ENCODE measurements around the gene EDIL3.
A peak's percentile ranks its signal among the peaks of the same experiment; 100 is the strongest.
"Not testable (repeated sequence)": the region's sequence is repeated elsewhere in the genome, so short reads cannot be mapped to it uniquely, and the experiment has no call there.

EDIL3 gene

DNA sequence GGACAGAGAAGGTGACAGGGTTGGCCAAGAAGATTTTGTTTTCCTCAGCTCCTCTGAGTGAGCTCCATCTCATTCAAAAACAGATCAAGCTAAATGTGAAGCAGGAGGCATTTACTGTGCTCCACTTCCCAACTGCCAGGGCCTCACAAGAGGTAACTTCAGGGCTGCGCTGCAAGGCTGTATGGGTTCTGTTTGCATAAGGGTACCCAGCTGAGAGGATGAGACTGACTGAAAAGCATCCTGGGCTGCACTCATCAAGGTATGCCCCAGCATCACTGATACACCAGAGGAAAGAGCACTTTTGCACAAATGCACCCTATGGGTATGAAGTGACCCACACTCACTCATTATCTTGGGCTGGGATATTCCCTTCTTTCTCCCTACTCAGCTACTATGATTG, 347.8 kb downstream of the EDIL3 start:
- DNase-seq = no peak

DNA sequence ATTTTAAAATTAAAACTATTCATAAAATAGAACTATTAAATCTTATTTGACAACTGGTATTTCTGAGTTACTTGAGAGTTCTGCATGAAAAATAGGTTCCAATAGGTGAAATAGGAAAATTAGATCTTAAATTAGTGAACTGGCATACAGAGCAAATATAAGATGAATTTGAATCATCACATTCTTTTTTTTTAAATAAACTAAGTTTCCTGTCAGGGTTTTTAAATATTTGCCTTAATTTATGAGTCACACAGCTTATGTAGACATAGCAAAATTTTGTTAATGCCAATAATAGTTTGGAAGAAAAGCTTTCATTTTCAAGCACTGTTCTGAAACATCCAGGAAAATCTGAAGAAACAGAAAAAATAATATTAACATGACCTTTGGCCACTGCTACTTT, 352.4 kb downstream of the EDIL3 start:
- DNase-seq = no peak

DNA sequence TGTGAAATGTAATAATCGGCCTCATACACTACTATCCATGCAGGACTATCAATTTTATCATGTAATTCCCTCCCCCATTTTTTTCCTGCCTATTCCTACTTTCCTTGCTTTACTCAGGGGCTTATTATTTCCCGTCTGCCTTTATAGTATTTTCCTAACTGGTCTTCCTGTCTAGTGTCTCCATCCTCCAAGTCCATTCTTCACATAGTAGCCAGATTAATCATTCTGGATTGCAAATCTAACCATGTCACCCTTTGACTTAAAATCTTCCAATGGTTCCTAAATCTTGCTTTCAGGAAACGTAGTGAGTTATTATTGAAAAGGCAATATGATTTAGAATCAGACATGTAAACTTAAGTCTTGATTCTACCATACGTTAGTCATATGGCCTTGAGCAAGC, 356.6 kb downstream of the EDIL3 start:
- no peak for DNase-seq

DNA sequence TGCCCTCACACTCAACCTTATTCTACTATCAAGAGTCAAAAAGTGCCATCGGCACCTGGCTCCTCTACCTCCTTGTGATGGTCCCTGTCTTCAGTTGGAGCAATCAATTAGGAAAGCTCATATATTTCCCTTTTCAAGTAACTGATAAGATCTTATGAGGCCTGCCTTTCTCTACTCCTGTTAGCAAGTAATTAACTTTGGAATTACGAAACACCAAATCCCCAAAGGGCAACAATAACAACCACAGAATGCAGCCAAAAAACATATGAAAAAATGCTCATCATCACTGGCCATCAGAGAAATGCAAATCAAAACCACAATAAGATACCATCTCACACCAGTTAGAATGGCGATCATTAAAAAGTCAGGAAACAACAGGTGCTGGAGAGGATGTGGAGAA, 366.2 kb downstream of the EDIL3 start:
- not testable (repeated sequence) for DNase-seq

DNA sequence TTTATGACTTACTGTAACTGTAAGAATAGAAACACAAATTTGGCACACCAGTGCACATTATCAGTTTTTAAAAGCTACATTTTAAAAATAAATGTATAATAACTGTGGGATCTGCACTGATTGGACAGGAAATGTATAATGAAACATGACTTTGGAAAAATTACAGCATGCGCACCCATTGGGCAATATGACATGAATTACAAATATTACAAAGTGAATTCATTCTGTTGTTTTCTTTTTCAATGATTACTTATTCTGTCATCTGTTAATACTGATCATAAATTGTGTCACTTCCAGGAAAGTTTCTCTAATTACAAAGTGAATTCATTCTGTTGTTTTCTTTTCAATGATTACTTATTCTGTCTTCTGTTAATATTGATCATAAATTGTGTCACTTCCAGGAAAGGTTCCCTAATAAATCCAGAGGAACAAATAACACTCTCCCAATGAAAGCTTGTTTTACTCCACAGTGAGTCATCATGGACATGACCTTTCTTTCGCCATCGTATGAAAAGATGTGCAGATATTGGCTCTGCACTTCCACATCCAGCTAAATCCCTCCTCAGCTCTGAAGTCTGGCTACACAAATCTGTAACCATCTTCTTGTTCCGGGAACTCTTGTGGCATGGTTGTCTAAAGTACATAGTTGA, 367.0 kb downstream of the EDIL3 start:
- no peak for DNase-seq

DNA sequence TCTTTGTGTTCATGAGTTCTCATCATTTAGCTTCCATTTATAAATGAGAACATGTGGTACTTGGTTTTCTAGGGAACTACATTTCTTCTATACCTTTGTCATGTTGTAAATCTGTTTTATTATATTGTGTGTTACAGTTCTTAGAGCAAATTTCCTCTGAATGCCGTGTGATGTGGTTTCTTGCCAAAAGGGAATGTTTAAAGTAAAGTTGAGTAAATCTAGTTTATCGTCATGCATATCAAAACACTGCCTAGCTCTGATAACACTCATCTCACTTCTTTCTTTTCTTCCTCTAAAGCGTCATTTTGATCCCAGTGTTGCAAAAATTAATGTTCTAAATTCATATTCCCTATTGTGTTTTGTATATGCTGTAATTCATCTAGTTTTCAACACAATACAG, 368.6 kb downstream of the EDIL3 start:
- no peak for DNase-seq

DNA sequence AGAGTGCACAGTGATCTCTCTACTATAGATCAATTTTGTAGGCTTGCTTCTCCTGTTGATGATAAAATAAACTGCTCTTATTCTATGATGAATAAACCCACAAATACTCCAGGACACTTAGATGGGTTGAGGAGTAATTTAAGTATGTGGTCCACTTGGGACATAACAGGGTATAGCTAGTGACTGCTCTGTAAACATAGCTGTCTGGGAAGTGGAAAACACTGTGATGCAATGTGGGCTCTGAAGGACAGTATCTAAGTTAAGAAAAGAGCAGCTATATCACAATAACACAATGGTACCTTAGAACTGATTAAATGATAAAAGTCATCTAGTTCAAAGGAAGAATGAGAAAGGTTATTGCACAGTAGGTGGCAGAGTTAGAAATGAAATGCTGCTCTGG, 369.7 kb downstream of the EDIL3 start:
- no peak for DNase-seq

DNA sequence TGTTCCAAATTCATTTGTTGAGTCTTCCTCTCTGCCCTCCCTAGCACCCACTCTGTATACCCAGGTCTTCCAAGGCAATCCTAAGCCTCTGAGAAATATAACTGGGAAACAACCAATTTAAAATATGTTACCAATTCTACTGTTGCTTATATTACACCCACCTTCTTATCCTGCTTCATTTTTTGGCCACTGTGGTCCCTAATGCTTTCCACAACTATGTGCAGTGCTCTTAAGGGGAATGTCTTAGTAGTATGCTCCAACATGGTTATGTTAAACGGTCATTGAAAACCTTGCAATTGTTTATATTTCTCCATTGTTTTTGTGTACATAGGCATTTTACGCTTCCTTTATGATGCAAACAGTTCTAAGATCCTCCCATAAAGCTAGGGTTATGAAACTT, 390.9 kb downstream of the EDIL3 start:
- no peak for DNase-seq

DNA sequence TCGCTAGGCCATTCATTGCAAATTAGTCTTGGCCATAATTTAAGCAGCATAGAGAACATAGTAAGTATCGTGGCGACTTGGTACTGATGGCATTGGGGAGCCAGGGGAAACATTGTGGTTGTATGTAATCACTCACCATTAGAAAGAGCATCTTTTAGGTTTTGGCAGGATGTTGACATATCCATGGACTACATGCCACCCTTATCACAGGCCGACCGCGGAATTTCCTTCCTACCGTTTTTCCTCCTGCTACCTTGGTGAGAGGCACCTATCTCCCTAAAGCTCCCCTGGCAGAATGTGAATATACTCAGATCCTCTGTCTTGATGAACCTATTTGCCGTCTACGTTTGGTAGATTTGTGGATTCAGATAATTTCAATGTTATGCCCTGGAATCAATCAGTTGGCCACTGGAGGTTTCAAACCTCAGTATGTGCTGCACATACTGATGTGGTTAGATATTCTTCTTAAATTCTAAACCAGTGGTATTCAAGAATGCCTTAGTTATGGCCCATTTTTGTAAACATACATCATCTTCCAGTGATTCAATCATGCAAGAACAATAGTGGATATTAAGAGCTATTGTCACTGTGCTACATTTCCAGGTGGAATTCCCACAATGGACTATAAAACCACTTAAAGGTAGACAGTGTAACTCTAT, 393.0 kb downstream of the EDIL3 start:
- no peak for DNase-seq

DNA sequence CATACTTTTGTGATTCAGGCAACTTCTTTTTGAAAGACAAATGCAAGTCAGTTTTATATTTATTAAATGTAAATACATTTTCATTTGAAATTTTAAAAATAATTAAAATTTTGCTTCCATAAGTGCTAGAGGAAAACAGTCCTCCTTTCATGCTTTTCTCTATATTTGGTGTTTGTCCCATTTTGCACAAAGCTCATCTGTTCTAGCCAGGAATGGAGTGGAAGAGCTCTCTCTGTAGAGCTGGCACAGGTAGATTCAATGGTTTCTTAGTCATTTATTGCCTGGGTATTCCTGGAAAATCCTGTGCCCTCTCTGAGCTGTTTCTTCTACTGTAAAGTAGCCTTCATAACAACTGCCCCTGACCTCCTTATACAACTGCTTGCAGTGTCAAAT, 396.4 kb downstream of the EDIL3 start:
- DNase-seq = no peak

DNA sequence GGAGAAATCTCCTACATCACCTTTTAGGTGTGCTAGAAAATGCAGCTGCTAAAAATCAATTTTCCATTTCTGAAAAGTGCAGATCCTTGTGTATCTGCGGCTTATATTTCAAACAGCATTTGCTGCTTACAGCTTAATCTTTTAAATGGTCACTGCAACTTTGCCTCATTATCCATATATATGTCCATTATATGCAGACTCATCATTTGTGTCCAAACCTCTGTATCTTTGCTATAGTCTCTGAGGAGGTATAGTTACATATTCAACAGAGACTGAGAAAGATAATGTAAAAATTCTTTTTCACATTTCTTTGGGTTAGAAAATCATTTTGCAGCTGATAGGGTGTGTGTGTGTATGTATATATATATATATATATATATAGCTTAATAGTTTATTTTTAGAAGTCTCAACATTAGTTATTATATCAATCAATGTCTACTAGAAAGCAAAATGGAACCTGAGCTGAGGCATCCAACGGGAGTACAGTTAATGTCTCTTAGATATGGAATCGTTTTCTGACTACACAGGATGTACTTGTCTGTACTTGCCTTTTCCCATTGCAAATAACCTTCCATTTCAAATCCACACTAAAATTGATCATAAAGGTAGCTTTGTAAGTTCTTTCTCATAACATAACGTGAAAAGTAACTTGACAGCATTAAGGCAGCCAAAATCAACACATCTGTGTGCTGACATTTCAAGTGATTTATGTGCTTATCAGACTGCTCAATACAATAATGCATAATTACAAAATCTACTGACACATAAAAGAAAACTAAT, 397.0 kb downstream of the EDIL3 start:
- no peak for DNase-seq

DNA sequence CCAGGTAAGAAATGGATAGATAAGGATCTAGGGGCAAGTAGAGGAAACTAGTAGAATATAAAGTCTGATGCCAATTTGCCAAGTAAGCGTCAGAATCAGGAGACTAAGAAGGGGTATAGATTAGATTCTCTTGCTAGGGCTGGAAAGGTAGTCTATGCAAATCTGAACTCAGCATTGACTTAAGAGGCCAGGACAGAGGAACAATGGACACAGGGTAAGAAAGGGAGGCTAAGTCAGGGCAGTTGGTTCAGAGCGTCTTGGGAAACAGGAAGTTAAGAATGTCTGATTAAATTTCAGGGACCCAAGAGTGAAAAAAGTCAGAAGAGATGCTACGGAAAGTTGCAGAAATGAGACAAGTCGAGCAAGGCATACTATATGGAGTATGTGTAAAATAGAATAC, 400.8 kb downstream of the EDIL3 start:
- DNase-seq = no peak

DNA sequence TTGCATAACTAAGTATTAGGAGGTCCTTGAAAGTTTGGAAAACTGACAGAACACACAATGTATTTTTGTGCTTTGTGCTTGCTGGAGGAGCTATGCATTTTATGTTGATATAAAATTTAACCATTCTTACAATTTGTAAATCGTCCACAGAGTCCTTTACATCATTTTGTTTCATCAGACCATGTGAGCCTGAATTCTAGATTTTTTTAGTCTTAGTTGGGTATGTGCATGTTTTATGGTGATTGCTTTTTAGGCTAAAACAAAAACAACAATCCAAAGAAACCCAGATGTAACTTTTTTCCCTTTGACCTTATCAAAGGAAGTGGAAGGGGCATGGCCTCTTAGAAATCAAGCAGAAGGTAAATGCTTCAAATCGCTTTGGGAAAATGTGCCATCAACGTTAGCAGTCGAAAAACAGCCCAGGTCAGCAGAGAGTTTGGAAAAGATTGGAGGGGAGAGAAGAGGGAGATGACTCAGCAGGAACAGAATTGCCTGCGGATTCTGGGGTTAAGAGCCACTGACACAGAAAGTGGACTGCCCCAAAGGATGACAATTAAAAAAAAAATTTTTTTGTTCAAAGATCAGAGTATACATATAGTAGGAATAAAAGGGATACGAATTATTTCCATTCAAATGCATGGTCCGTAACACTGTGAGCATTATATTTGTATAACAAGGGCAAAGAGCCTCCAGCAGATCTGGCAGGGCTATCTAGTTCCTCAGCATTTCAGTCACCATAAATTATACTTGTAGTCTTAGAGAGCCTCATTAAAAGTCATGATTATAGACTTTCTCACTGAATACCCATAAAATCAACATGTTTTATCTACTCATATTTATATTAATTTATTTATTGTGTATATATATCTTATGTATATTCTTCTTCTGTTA, 410.5 kb downstream of the EDIL3 start:
- DNase-seq = no peak

DNA sequence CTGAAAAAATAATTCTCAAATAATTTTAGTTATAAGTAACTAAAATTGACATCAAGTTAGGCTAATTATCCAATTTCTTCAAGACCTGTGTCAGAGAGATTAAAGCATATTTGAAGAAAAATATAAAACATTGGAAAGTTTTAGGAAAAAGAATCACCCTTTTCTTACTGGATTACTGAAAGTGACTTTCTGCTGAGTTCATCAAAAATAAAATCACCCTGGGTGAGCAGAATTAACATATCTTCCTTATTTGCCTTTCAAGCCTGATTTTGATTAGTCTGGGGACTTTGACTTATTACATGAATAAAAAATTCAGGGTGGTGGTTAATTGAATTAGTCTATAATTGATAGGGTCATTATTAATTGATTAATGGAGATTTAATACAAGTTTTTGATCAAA, 411.8 kb downstream of the EDIL3 start:
- DNase-seq = no peak

DNA sequence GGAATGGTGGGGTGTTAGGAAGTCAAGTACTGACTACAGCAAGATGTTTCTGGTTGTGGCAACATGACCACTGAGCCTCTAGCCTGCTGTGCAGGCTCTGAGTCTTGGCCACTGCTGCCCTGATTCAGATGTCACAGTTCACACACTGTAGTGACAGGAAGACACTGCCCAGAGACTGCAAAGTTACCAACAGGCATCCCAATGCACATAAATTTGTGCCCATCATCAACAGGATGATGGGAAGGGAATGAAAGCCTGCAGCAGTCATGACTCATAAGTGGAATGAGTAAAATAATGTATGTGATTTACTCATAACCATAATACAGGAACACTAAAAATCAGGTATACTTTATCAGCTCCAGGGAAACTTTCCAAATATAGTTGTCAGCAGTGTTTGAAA, 412.4 kb downstream of the EDIL3 start:
- DNase-seq = no peak

DNA sequence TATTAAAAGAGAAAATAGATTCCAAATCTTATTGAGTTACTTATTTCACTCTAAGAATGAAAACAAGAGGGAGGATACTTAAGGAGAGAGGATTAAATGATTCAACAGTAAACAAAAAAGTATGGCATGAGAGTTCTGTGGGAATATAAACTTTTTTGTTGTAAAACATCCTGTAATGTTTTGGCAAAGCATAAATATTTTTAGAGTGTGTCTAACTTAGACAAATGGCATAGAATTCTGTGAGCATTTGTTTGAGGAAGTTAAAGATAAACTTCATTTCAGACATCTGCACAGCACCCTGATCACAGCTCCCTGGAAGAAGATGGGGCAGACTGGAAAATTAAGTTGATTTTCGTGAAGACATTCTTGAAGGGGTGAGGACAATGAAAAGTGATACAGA, 417.3 kb downstream of the EDIL3 start:
- DNase-seq = no peak

DNA sequence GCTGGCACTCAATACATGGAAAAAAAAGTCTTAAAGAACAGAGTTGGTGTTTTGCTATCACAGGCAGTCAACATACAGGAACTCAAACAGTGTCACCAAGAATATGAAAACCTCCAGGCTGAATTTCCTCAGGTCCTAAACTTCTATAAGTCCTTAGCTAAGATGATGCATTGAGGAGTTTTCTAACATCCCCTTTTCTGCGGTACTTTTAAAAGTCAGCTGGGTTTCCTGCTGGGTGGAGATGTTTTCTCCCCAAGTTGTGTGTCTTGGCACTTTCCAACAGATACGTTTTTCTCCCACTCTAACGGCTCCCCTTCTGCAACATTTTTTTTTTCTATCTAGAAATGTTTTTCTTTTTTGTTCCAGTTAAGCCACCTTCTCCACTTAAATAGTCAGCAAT, 419.2 kb downstream of the EDIL3 start:
- DNase-seq = no peak

DNA sequence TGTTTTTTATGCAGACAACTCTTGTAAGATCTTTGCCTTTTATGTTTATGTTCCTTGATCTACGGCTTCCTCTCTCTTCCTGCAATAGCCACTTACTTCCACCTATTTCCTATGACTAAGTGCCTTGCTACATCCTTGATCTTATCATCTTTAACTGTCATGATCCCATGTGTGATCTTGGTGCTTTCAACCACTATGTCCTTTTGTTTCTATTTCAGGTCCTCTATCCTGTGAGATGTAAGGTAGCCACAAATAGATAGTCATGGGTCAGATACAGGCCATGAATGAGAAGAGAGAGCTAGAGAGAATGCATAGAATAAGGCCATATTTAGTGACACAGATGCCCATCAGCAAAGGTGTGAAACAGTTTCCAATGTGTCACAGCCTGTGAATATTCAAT, 420.4 kb downstream of the EDIL3 start:
- DNase-seq = no peak

DNA sequence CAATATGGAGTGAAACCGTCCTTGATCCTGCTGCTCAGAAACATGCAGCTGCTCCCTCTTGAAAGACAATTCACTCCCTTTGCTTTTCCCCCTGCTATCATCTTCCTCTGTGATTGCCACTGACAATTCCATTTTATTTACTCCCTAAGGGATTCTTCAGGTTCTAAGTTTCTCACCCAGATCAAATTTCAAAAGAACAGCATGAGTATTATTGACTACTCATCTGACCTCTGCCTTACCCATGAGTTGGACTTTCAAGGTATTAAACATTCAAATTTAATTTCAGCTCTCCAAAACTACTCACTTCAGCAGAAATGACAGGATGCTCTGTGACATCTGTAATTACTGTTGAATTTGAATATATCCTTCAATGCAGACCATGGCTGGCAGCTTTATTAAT, 427.5 kb downstream of the EDIL3 start:
- DNase-seq = peak; percentile 2 to 35

DNA sequence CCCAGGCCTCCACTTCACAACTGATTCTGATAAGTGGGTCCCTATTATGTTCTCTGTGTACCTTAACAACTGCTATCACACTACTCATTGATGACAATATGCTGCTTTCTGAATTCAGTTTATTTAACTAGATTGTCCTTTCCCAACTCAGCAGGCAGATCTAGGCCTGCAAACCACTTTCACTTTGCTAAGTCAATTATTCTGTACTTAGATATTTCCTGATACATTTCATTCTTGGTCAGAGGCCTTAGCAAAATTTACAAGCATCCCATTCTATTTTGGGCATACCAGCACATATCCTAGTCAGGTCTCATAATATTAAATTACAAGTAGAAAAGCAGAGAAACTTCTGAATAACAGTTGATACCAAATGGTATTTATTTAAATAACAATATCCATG, 428.3 kb downstream of the EDIL3 start:
- DNase-seq = peak; percentile 8 to 18

DNA sequence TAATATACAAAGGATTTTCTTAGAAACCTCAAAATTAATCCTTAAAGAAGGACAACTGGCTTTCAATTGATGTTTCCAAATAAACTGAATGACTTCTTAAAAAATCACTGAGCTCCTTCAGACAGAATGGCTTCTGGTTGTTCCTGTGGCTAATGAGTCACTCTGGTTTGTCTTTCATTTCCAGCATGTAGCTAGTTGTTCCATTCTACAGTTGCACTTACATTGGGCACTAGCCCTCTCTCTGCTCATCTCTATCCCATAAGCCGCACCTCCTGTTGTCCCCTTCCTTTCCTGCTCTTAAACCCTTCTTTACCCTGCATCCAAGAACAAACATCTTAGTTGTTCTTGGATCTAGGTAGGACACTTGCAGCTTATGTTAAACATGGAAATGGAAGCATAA, 428.8 kb downstream of the EDIL3 start:
- no peak for DNase-seq

DNA sequence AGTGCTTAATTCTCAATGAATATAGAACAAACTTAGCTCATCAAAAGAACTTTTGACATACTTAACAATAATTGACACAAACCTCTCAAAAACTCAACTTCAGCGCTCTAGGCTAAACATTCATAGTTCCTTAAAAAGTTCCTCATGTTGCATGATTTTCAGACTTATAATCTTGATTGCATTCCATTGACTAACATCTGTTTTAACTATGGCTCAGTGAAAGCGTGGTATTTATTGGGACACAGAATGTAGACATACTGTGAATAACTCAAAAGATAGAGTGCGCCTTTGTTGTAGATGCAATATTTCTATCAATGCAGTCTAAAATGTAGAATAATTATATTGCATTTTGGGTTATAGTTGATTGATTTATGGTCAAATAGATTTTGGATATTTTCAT, 436.9 kb downstream of the EDIL3 start:
- DNase-seq = no peak

DNA sequence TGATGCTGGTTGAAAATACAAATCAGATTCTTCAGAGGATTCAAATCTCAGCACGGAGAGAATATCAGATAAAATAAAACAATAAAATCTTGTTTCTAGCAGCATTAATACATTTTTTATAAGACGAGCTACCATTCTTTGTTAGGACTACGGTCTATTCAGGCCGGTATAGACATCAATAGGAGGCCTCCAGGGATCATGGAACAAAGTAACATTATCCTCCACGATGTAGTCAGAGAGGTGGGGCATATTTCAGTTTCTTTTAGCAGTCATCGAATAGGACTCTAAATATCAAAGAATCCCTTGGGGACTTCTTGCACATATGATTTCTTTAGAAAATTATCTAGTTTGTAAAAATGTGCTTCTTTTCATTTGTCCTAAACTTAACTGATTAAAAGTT, 438.2 kb downstream of the EDIL3 start:
- no peak for DNase-seq

Measured in NCI-H1930 (cell line).